T1000 (cell line): Measurements from ENCODE around the gene NLRC5.
"Not testable (repeated sequence)": the region's sequence is repeated elsewhere in the genome, so short reads cannot be mapped to it uniquely, and the experiment has no call there.

ENCODE experiments used
- DNase-seq: peaks from one replicate; lab custom pipeline; 2025; ENCODE audit warnings: mixed read lengths; lab: John Stamatoyannopoulos, UW

The NLRC5 gene

GRCh38 chr16:56964243-56965148 is 24.9 kb upstream of the NLRC5 start:
- DNase-seq = peak; percentile 74

- no peak for DNase-seq
These were observed 23.9 kb upstream of the NLRC5 start for GRCh38 chr16:56965149-56966092.

DNA sequence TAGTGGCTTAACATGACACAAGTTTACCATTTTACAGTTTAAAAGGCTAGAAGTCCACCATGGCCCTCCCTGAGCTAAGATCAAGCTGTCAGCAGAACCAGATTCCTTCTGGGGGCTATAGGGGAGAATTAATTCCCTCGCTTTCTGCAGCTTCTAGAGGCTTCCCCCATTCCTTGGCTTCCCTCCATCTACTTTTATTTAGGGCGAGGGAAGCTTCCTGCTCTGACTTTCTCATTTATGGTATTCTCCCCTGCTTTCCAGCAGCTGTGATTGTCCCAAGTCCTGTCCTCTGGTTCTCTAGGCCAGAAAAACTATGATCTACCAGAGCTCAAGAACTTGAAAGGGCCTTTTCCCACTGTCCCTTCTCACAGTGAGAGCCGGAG is 23.3 kb upstream of the NLRC5 start:
- DNase-seq = no peak

- DNase-seq = no peak
These were observed 21.6 kb upstream of the NLRC5 start for GRCh38 chr16:56967733-56968132.

DNA sequence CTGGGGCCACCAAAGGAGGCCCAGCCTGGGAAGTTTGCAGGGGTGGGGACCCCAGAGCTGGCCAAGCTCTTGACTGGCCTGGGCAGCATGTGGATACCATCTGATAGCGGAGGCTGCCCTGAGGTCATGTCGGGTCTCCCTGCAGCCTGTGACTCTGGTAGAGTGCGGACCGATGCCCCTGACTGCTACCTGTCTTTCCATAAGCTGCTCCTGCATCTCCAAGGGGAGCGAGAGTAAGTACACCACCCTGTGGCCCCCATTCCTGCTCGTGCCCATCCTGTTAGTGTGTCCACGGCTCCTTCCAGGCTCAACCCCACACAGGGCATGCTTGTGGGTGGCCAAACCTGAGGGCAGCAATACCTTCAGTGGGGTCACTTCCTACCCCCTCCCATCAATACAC is 19.6 kb upstream of the NLRC5 start:
- no peak for DNase-seq

DNA sequence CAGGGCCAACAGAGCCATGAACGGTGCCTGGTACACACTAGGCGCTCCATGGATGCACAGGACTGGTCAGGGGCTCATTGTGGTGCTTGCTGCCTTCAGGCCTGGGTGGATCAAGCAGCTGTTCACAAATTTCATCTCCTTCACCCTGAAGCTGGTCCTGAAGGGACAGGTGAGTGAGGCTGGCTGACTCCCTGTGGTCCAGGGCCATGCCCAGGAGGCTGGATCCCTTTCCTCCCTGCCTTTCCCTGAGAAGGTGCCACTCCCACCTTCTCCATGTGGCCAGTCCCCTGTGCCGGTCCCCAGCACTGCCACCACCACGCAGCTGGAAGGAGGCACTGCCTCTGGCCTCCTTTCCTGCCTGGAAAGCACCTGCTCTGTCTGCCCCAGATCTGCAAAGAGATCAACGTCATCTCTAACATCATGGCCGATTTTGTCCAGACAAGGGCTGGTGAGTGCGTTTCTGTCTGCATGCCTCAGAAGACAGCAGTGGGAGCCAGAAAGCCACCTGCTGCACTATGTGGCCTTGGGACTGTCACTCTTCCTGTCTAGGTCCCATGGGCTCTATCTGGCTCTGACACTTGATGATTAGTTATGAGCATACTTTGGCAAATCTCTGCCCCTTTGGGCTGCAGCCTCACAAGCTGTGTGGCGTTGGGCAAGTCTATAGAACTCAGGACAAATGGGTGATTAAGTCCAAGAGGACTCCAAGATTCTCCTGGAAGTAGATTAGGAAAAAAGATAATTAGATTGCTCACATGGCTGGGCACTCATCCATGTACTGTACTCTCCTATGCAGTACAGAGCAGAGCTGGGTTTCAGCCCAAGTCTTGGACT is 18.2 kb upstream of the NLRC5 start:
- no peak for DNase-seq

DNA sequence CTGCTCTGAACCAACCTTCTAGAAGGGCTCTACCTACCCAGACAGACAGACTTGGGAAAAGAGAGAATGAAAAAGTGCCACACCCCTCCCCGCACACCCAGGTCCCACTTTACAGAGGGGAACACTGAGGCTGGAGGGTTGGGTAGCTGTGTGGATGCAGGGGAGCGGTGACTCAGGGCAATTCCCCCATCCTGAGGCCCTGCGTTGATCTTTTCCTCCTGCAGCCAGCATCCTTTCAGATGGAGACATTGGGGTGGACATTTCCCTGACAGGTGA is 17.7 kb upstream of the NLRC5 start:
- DNase-seq = no peak

DNA sequence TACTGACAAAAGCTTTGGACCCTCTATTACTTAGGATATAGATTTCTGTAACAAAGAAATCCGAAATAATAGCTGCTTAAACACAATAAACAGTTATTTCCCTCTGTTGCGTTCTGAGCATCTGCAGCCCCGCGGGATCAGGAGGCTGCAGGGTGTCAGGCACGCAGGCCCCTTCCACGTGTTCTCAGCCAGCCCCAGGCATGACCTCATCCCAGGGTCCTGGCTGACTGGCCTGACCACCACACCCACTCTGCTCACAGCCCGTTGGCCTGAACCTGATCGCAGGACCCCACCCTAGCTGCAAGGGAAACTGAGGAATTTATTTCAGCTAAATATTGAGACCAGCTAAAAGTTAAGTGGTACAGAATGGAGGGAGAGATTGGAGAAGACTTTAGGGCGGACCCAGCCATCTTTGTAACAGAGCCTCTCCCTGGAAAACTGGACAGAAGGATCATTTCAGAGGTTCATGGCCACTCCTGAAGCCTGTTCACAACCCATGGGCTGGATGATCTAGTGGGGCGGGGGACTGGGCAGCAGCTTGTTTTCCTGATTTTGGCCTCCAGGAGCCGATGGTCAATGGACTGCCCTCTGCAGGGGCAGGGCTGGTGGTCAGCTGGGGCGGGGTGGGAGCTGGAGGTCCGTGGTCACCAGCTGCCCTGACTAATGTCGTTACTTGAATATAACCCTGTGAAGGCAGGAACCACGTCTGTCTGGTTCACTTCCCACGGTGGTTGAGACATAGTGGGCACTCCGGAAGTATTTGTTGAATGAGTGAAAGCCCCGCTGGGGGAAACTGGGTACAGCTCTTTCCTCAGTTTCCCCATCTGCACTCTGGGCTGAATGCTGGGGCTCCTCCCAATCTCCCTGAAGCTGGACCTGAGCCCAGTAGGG is 16.7 kb upstream of the NLRC5 start:
- no peak for DNase-seq

DNA sequence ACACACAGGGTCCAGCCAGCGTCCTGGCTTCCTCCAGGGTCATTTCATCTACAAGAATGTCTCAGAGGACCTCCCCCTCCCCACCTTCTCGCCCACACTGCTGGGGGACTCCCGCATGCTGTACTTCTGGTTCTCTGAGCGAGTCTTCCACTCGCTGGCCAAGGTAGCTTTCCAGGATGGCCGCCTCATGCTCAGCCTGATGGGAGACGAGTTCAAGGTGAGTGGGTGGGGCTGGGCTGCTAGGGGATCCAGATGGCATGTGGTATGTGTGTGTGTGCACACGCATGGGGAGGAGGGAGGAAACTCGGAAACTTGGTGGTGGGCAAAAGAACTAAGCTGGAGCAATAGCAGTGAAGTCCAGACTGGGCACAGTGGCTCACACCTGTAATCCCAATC is 16.1 kb upstream of the NLRC5 start:
- DNase-seq = no peak

DNA sequence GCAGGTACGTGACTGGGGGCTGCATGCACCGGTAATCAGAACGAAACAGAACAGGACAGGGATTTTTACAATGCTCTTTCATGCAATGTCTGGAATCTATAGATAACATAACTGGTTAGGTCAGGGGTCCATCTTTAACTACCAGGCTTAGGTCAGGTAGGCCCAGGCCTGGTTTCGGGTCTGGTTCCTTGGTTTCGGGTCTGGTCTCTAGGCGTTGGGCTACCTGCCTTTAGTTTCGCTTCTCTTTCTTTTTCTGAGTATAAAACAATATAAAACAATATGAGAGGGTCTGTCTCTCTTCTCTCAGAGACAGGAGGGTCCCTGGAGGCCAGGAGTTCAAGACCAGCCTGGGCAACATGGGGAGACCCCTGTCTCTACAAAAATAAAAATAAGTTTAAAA is 15.5 kb upstream of the NLRC5 start:
- DNase-seq = not testable (repeated sequence)

- DNase-seq = no peak
These were observed 14.6 kb upstream of the NLRC5 start for GRCh38 chr16:56974549-56975300.

- no peak for DNase-seq
These were observed 13.6 kb upstream of the NLRC5 start for GRCh38 chr16:56975714-56976113.

DNA sequence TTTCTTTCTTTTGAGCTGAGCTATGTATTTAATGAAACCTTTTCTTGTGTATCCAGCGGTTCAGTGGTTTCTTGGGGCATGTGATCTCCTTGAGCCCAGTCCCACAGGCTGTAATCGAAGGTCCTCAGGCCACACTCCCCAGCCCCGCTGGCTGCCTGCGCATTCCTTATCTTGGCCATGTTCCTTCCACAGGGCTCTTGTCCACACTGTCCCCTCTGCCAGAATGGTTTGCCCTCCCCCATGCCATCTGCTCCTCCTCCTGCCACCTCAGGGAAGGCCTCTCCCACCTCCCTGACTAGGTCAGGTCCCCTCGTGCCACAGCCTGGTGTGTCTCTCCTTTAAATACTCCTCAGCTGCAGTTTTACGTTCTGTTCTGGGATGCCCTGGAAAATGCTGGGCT is 12.1 kb upstream of the NLRC5 start:
- no peak for DNase-seq

DNA sequence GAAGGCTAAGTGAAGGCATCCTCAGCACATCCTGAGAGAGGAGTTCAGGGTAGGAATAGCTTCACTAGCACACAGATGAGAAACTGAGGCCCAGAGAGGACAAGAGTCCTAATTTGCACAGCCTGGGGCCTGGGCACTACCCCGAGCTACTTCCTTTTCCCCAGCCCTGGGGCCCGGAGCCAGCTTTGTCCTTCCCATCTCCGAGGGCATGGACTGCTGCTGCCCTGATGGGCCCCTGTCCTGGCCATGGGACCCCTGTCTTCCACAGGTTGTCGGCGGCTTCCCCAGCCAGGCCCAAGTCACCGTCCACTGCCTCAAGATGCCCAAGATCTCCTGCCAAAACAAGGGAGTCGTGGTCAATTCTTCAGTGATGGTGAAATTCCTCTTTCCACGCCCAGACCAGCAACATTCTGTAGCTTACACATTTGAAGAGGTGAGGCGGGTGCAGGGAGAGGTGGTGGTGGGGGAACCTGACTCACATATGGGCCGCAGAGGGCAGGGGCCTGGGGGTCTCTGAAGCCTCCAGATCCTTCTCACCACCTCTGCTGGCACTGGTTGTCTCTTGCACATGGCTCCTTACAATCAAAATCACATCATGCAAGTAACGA is 11.4 kb upstream of the NLRC5 start:
- no peak for DNase-seq

DNA sequence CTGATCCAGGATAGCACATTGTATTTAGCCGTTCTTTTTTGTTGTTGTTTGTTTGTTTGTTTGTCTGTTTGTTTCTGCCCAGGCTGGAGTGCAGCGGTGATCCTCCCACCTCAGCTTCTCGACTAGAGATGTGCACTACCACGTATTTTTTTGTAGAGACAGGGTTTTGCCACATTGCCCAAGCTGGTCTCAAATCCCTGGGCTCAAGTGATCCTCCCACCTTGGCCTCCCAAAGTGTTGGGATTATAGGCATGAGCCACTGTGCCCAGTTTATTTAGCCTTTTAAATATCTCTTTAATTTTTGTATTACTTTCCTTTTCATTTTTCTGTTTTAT is 9.2 kb upstream of the NLRC5 start:
- DNase-seq = no peak

DNA sequence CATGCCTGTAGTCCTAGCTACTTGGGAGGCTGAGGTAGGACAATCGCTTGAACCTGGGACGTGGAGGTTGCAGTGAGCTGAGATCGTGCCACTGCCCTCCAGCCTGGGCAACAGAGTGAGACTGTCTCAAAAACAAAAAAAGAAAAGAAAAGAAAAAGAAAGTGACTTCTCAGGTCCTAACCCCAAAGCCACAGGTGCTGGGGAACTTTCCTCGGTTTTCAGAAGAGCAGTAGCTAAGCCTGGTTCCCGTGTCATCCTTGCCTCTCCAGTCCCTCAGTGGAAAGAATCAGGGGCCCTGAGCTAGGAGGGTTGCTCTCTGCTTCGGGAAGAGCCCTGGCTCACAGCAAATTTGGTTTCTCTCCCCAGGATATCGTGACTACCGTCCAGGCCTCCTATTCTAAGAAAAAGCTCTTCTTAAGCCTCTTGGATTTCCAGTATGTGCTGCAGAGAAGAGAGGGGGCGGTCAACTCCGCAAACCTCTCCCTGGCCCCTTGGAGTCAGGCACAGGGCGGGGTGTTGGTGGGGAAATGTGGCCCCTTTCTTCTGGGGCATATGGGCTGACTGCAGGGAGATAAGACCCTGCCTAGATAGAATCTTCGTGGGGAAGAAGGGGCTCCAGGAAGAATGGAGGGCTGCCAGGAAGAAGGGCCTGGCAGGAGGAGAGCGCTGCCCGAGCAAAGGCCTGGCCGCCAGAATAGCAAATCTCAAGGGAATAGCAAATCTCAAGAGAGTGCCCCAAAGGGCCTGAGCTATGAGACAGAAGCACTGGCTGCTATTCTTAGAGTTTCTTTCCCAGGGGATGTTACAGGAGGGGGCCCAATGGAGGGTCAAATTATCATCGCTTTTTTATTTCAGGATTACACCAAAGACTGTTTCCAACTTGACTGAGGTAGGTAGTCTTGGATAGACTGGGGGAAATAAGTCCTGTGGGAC is 8.3 kb upstream of the NLRC5 start:
- no peak for DNase-seq

DNA sequence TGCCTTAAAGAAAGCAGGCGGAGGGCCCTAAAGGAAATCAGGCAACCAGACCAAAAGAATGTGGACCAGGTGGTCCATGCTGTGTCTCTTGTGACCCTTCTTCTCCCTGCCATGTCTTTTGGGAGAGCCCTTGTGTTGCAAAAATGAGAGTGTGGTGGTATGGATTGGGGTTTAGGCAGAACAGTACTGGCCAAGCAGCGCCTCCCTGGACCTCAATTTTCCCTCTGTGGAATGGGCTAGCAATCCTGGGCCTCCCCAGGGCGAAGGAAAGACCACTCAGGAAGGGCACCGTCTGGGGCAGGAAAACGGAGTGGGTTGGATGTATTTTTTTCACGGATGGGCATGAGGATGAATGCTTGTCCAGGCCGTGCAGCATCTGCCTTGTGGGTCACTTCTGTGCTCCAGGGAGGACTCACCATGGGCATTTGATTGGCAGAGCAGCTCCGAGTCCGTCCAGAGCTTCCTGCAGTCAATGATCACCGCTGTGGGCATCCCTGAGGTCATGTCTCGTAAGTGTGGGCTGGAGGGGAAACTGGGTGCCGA is 7.6 kb upstream of the NLRC5 start:
- no peak for DNase-seq

DNA sequence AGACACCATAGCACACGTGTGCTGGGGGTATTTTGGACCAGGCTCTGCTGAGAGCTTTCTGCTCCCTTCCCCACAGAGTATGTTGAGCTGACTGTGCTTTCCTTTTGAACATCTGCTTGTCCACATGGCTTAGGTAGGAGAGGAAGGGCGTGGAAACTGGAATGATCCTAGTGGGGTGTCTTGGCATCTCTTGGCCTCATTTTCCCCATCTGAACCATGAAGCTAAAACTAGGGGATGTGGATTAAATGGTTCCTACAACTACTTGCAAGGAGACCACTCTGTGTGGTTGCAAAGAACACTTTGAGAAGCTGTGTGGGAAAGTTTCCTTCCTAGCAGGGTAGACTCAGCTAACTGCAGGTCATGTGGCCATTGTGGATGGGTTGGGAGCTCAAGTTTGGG is 6.7 kb upstream of the NLRC5 start:
- DNase-seq = no peak

DNA sequence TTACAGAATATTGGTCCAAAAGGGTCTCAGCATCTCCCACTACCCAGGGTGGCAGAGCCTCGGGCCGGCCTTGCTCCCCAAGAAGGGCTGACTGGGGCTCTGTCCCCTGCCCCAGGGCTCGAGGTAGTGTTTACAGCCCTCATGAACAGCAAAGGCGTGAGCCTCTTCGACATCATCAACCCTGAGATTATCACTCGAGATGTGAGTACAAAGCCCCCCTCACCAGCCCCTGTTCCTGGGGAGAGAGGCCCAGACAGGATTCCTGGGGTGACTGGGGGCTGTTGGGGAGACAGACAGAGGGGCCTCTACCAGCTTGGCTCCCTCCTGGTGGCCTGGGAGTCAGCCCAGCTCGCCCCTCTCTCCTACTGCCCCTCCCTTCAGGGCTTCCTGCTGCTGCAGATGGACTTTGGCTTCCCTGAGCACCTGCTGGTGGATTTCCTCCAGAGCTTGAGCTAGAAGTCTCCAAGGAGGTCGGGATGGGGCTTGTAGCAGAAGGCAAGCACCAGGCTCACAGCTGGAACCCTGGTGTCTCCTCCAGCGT is 6.1 kb upstream of the NLRC5 start:
- no peak for DNase-seq
